Epithelial cell of esophagus (primary cell): ENCODE results near the gene SUMO4.

Source experiments
- DNase-seq: peaks from one replicate; pipeline ENCODE4 v3.0.0; 2010; ENCODE audit warnings: low read depth
- H3K4me3 ChIP-seq: 2 replicates; pipeline ENCODE4 v1.5.1; 2011; ENCODE audit warnings: mild to moderate bottlenecking, low read length, control low read depth
- CTCF ChIP-seq: IDR thresholded peaks from 2 replicates; pipeline ENCODE4 v1.5.1; 2011; ENCODE audit warnings: low read depth, mild to moderate bottlenecking, low read length, control low read depth, inconsistent platforms; ENCODE audit not compliant: insufficient read depth; ENCODE audit errors: missing control alignments

The SUMO4 gene

GRCh38 chr6:149445095-149445466, 45.0 kb downstream of the SUMO4 start:
- no peak for DNase-seq
- no peak for TF ChIP-seq CTCF
- no peak overlapping the region for H3K4me3 ChIP-seq

DNA sequence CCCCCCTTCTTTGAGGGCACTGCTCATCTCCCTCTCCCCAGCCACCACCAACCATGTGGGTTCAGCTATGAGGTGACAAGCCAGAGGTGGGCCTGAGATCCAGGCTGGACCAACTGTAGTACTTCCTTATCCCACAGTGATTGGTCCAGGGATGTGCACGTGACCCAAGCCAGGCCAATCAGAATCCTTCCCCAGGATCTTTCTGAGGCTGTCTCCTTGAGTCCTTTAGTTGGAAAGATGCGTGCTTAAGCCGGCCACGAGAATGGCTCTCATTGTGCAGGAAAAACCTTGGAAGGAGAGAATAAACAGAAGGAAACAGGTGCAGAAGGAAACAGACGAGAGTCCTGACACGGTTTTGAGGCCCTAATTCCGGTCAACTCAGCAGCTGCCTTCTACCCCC, 45.5 kb downstream of the SUMO4 start:
- DNase-seq: no peak
- no peak overlapping the region for H3K4me3 ChIP-seq
- no peak for TF ChIP-seq CTCF

GRCh38 chr6:149446791-149447376, 46.8 kb downstream of the SUMO4 start:
- no peak for DNase-seq
- TF ChIP-seq CTCF: no peak
- no peak overlapping the region for H3K4me3 ChIP-seq

- no peak for DNase-seq
- no peak overlapping the region for H3K4me3 ChIP-seq
- TF ChIP-seq CTCF: no peak
Measured at GRCh38 chr6:149448821-149449453, 48.9 kb downstream of the SUMO4 start.

DNA sequence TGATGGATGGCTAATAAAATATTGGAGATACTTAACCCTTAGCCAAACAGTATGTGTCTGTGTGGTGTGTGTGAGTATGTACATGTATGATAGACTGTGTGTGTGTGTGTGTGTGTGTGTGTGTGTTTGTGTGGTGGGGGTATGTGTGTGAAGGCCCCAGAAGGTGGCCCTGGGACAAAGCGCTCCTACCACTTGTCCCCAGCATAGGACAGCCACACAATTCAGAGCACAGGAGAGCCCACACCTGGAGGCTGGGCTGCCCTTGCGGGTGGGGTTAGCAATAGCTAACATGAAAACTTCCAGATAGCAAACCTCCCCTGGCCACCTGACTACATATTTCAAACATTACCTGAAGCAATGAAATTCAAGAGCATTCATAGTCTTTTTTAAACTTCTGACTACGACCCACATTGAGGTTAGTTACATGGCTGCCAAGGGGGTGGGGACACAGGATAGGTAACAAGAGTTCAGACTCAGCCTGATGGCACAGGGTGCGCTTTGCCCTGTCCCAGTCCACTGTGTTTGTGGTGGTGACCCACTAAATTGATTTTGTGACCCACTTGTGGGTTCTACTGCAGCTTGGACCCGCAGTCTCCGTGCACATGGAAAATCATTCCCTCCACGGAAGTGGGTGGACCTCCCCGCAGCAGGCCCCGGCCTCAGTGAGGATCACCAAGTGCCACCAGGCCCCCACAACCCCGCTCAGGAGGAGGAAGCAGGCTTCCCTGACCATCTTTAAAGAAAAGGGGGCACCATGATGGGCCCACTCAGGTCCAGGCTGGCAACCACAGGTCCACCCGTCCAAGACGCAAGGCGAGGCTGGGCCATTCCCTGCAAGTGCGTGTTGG, 50.0 kb downstream of the SUMO4 start:
- no peak for TF ChIP-seq CTCF
- no peak overlapping the region for H3K4me3 ChIP-seq
- DNase-seq: no peak
